ENCODE measurements around the gene CPNE7.
"Not testable (repeated sequence)": the region's sequence is repeated elsewhere in the genome, so short reads cannot be mapped to it uniquely, and the experiment has no call there.

Gene CPNE7

GRCh38 chr16:89567656-89568594, 7.6 kb upstream of the CPNE7 start:
- no peak overlapping the region for H3K4me3 ChIP-seq (ENCODE audit: low read depth, low read length)
- TF ChIP-seq, protein P1, sequence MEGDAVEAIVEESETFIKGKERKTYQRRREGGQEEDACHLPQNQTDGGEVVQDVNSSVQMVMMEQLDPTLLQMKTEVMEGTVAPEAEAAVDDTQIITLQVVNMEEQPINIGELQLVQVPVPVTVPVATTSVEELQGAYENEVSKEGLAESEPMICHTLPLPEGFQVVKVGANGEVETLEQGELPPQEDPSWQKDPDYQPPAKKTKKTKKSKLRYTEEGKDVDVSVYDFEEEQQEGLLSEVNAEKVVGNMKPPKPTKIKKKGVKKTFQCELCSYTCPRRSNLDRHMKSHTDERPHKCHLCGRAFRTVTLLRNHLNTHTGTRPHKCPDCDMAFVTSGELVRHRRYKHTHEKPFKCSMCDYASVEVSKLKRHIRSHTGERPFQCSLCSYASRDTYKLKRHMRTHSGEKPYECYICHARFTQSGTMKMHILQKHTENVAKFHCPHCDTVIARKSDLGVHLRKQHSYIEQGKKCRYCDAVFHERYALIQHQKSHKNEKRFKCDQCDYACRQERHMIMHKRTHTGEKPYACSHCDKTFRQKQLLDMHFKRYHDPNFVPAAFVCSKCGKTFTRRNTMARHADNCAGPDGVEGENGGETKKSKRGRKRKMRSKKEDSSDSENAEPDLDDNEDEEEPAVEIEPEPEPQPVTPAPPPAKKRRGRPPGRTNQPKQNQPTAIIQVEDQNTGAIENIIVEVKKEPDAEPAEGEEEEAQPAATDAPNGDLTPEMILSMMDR (IDR thresholded peaks at IDR 0.05; ENCODE audit: low read depth, low read length, missing control alignments): no peak
- no peak for DNase-seq (ENCODE audit: low read depth)

DNA sequence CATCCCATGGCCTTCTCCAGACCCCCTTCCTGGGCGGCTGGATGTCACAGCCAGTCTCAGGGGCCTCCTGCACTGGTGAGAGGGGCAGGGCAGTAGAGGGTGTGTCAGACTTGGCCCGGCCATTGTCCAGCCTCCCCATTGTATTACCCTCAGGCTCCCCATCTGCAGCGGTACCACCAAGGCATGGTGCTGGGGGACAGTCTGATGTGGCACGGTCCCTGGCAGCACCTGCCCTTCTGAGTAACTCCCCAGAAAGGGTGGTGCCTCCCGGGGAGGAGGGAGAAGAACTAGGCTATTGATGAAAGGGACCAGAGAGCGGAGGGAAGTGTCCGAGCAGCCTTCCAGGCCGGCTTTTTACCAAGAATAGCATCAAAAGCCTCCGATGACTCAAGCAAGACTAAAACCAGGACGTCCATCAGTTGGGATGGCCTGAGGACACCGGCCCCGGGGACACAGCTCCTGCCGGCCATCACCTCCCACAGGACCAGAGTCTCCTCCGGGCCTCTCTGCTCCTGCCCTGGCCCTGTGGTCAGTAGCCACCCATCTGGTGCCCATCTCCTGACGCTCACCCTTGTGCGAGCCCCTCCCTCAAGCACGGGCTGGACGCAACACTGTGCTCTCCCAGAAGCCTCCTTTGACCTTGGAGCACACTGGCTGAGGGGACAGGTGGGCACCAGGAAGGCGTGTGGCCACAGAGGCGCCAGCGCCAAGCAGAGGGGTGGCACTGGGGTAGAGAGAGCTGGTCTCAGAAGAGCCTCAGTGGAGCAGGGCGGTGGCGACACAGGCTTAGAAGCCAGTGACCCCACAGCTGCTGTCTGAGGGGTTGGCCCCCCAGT, 5.8 kb upstream of the CPNE7 start:
- TF ChIP-seq, protein P1 (IDR thresholded peaks at IDR 0.05; ENCODE audit: low read depth, low read length, missing control alignments): no peak
- no peak for DNase-seq (ENCODE audit: low read depth)
- H3K4me3 ChIP-seq (ENCODE audit: low read depth, low read length): no peak overlapping the region

DNA sequence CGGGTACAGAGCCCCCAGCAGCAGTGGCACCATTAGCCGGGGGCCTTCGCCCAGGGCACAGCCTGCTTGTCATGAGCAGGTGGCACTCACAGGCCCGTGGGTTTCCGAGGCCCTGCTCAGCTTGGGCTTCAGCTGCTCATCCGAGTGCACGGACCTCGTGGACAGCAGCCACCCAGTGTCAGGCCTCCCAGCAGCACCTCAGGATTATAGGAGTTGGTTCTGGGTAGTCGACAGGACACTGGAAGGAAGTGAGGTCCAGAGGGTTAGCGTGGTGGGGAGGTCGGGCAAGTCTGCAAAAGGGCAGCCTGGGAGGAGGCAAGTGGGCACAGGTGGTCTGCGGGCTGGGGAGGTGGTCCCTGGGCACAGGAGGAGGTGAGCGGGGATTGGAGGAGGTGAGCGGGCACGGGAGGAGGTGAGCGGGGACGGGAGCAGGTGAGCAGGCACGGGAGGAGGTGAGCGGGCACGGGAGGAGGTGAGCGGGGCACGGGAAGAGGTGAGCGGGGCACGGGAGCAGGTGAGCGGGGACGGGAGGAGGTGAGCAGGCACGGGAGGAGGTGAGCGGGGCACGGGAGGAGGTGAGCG, 5.1 kb upstream of the CPNE7 start:
- TF ChIP-seq, protein P1 (IDR thresholded peaks at IDR 0.05; ENCODE audit: low read depth, low read length, missing control alignments): no peak
- no peak for DNase-seq (ENCODE audit: low read depth)
- H3K4me3 ChIP-seq (ENCODE audit: low read depth, low read length): no peak overlapping the region

DNA sequence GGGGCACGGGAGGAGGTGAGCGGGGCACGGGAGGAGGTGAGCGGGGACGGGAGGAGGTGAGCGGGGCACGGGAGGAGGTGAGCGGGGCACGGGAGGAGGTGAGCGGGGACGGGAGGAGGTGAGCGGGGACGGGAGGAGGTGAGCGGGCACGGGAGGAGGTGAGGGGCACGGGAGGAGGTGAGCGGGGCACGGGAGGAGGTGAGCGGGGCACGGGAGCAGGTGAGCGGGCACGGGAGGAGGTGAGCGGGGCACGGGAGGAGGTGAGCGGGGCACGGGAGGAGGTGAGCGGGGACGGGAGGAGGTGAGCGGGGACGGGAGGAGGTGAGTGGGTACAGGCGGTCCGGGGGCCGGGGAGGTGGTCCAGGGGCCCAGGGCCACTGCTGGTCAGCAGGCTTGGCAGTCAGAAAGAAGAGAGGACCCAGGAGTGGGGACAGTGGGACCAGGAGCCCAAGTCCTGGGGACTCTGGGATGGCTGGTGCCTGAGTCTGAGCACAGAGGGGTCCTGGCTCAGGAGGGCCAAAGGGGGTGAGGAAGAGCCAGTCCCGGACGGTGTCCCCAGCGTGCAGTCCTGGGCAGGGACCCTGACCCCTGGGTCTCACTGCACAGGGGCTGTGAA, 4.5 kb upstream of the CPNE7 start:
- not testable (repeated sequence) for DNase-seq (ENCODE audit: low read depth); H3K4me3 ChIP-seq (ENCODE audit: low read depth, low read length)

- H3K4me3 ChIP-seq (ENCODE audit: low read depth, low read length): no peak overlapping the region
- no peak for DNase-seq (ENCODE audit: low read depth)
- TF ChIP-seq, protein P1 (IDR thresholded peaks at IDR 0.05; ENCODE audit: low read depth, low read length, missing control alignments): no peak
These were observed 3.9 kb upstream of the CPNE7 start for GRCh38 chr16:89571636-89572035.

- DNase-seq (ENCODE audit: low read depth): no peak
- TF ChIP-seq, protein P1 (IDR thresholded peaks at IDR 0.05; ENCODE audit: low read depth, low read length, missing control alignments): no peak
- H3K4me3 ChIP-seq (ENCODE audit: low read depth, low read length): no peak overlapping the region
These were observed 3.5 kb upstream of the CPNE7 start for GRCh38 chr16:89572073-89572484.
